AG20443 (cell line): ENCODE data around the gene TFCP2L1.

Experiments used
- DNase-seq: peaks from one replicate; pipeline ENCODE4 v3.0.0; 2012; ENCODE audit warnings: low spot score, mixed read lengths

The TFCP2L1 gene

GRCh38 chr2:121219866-121220265, 65.1 kb downstream of the TFCP2L1 start:
- no peak for DNase-seq

DNA sequence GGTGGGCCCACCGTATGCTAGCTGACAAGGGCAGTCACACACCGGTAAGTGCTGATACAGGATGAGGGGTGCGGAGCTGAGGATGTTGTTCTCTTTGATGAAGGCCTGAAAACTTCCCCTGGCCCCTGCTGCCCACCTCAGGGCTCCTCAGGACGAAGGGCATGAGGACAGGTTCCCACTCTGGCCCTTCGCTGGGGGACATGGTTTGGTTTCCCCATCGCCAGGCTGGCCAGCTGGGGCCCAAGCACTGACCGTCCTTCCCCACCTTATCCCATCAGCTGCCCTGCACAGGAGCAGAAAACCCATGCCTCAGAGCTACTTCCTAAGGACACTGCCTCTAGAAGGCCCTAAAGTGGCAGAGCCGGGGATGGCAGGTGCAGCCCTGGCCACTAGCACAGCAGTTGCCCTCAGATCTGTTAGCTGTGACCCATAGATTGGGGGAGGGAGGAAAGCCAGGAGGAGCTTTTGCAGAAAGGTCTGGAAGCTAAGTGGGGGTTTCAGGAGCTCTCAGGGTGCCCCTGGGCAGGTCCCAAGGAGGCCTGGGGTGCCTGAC, 66.5 kb downstream of the TFCP2L1 start:
- no peak for DNase-seq

- no peak for DNase-seq
Observed at GRCh38 chr2:121217627-121218026, 67.4 kb downstream of the TFCP2L1 start.

- DNase-seq: no peak
Observed at GRCh38 chr2:121214296-121214695, 70.7 kb downstream of the TFCP2L1 start.

- DNase-seq: no peak
Observed at GRCh38 chr2:121213386-121213785, 71.6 kb downstream of the TFCP2L1 start.

DNA sequence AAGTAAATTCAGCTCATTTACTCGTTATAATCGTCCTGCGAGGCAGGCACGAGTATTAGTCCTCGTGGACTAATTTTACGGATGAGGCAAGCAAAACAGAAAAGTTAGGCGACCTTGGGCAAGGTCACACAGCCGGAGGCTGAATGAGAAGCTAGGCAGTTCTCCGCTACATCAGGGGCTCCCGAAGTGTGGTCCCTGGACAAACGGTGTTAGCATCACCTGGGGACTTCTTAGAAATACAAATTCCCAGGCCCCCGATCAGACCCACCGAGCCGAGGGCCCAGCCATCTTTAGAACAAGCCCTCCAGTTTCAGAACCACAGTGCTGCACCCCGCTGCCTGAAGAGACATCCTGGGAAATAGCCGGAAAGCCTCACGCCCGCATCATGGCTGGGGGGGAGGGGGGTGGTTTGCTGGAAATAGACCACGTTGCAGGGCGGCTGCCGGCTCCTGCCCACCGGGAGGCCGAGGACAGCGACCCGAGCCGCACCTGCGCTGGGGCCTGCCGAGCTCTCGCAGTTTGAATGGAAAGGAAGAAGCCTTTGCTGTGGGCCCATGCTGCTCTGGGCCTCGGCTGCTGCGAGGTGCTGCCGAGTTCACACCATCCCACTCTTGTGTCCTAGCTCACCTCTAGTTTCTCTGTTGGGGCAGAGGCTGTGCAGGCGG, 72.2 kb downstream of the TFCP2L1 start:
- DNase-seq: no peak

DNA sequence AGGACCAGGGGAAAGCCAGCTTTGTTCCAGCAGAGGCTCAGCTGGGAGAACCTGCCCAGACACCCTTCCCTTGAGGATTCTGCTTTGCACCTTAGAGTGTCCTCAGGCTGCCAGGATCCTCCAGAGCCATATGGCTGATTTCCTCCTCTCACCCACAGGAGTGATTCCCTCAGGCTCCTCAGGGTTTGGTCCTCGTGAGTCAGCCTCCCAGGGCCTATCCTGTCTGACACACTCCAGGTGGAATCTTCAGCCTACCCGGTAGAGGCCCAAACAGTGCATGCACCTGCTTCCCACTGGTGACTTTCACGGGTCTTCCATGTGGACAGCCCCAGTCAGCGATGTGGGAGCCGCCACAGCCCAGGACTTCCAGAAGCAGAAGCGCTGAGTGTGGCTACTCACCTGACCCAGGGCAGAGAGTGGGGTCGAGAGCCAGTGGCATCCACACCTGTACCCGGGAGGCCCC, 73.3 kb downstream of the TFCP2L1 start:
- DNase-seq: no peak

DNA sequence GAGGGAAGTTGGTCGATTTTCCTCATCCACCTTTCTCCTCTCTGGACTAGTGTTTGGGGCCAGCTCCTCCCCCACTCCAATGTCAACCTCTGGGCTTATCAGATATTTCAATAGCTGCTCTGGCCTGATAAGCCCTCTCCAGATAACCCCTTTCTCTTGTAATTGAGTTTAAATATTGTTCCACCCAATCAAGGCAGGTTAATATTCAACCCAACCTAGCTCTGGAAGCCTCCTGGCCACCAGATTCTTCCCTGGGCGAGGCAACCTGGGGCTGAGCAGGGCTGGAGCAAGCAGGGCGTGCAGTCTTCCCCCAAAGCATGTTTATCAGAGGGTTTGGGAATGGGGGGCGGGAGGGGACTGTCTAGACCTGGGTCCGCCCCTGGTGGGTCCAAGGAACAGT, 73.8 kb downstream of the TFCP2L1 start:
- no peak for DNase-seq

GRCh38 chr2:121210691-121211090, 74.3 kb downstream of the TFCP2L1 start:
- DNase-seq: peak; percentile 28

- no peak for DNase-seq
Observed at GRCh38 chr2:121209014-121209610, 75.9 kb downstream of the TFCP2L1 start.

DNA sequence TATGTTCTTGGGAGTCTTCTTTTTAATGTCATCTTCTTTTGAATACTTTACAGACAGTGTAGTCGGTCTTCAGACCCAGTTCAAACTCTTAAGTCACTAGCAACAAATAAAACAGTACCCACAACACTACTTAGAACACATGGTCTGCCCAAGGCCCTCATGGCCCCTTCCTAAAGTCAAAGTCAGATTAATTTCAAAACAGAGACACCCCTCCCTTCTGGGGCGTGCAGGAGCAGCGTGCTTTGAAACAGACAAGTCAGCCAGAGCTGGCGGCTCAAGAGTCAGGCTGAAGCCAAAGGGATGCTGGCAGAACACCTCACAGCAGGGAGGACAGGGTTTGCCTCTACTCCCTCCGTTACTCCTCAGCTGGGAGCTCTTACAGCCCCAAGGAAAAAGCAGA, 77.5 kb downstream of the TFCP2L1 start:
- DNase-seq: no peak

- DNase-seq: peak; percentile 54
Observed at GRCh38 chr2:121205321-121205942, 79.6 kb downstream of the TFCP2L1 start.

GRCh38 chr2:121203591-121204249, 81.3 kb downstream of the TFCP2L1 start:
- no peak for DNase-seq

DNA sequence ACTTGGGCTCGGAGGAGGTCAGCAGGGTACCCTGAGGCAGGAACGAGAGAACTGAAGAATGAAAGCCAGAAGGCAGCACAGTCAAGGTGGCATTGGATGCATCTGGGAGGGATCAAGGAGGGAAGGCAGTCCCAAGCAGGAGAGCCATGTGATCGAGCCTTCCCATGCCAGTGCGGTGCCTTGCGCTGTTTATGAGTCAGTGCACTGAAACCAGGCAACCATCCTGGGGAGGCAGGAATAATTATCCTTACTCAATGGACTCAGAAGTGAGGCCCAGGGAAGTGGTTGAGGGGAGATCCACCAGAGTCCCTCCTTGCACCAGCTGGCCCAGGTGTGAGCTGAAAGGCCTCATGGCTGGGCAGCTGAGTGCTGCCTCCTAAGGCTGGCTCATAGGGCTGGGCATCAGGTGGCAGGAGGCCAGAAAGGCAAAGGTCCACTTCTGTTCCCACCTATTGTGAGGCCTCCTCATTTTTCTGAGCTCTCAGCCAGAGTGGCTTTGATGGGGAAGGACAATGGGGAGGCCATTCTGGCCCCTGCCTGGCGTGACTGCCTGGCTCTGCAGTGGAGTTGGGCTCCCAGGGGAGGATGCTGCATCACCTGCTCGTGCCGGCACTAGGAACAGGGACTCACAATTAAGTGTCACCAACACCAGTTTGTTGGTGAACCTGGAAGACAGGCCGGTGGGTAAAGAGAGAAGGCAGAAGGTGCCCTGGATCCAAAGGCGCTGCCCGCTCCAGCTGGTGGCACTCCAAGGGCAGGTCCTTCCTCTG, 82.3 kb downstream of the TFCP2L1 start:
- no peak for DNase-seq

DNA sequence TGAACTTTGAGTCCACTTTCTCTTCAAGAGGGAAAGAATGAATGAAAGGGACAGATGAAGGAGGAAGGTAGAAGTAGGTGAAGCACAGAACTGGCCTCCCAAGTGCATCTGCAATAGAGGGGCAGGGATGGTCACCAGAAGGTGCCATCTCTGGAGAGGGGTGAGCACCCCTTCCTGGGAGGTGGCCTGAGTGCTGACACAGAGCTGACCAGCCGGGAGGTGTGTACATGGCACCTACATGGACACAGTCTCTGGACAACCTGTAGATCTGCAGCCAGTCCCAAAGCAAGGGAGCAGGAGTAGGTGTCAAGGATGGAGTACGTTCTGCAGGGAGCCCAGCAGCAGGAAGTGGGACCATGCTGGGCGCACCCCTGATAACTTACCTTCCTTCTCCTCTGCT, 83.2 kb downstream of the TFCP2L1 start:
- DNase-seq: no peak

DNA sequence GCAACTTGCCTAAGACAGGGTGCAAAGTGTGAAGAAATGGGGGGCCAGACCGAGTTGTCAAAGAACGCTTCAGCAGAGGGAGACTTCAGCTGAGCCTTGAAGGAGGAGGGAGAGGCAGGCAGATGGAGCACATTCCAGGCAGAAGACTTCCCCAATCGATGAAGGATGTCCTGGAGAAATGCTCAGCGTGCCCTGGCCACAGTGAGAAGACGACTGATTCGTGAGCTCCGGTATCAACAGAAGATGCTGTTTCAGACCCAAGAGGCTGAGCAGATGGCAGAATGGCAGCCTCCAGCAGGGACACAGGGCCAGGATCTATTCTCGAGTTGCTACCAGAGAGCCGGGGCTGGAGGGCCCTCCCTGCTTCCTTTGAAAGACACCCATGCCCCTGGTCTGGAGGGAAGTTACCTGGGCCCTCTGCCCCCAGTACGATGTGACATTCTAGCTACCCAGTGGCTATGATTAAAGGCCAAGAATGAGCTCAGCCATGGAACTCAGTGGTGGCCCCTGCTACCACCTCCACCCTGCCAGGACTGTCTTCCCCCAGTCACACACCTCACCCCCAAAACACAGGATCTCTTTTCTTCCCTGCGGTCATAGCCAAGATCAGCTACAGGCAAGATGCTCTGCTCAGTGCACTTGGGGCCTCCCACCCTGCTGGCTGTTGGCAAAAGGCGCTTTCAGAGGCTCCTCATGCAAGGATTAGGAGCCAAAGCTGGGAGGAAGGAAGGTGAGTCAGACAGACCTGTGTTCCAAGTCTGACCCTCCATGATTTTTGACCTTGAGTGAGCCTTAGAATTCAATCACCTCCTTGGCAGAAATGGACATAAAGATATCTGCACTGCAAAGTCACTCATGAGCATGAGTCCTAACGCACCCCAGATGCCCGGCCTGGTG, 84.3 kb downstream of the TFCP2L1 start:
- no peak for DNase-seq

DNA sequence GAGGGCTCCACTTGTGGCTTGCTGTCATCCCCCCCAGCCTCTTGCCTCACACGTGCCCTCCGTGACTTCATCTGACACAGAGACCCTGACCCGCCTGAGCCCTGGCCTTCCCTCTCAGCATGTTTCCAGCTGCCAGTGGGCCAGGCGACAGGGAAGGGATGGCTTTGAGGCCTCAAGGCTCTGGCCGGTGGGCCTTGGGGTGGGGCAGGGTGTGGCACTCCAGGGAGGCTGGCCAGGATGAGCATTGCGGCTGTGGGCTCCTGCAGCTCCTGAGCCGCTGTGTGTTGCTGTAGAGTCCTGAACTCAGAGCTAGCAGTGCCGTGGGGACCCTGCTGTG, 85.0 kb downstream of the TFCP2L1 start:
- DNase-seq: no peak

- no peak for DNase-seq
Observed at GRCh38 chr2:121199281-121200010, 85.6 kb downstream of the TFCP2L1 start.

DNA sequence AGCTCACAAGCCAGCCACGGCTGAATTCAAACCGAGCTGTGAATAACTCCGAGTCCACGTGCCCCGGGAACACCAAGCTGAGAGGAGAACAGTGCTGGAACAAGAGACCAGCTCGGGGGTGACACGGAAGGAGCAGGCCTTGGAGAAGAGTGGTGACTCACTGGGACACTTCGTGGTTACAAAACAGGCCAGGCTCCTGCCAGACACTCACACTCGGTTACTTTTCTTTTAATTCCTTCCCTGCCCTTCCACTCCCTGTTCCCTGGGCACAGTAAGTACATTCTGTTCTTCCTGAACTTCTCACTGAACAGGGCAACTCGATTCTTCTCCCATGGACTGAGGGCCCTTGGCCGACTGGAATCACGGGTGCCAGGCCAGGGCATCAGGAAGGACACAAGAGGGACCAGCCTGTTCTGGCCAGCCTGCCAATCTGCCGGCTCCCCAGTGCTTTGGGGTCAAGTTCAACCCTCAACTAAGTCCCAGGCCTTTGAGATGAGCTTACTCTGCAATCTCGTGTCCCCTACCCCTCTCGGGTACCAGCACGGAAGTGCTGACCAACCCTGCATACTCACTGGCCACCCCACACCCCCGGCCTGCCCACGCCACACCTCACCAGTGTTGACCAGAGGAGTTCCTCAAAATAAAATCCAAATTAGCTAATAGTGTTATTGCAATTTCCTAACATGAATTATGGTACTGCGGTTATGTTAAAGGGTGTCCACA, 87.5 kb downstream of the TFCP2L1 start:
- peak; percentile 92 for DNase-seq

GRCh38 chr2:121196849-121197155, 88.2 kb downstream of the TFCP2L1 start:
- DNase-seq: no peak
